22Rv1 (cell line): ENCODE results near the gene FN3K.

Experiments
- ZFX ChIP-seq: fragments of 450-650 bp; IDR thresholded peaks from 2 replicates; pipeline ENCODE4 v1.6.1; 2017; ENCODE audit warnings: antibody characterized with exemption, borderline replicate concordance
- TF ChIP-seq, protein P1 (sequence below): fragments of 450-650 bp; IDR thresholded peaks from 2 replicates; pipeline ENCODE4 v1.5.1; 2017; ENCODE audit warnings: mild to moderate bottlenecking

- TF ChIP-seq, protein P1, sequence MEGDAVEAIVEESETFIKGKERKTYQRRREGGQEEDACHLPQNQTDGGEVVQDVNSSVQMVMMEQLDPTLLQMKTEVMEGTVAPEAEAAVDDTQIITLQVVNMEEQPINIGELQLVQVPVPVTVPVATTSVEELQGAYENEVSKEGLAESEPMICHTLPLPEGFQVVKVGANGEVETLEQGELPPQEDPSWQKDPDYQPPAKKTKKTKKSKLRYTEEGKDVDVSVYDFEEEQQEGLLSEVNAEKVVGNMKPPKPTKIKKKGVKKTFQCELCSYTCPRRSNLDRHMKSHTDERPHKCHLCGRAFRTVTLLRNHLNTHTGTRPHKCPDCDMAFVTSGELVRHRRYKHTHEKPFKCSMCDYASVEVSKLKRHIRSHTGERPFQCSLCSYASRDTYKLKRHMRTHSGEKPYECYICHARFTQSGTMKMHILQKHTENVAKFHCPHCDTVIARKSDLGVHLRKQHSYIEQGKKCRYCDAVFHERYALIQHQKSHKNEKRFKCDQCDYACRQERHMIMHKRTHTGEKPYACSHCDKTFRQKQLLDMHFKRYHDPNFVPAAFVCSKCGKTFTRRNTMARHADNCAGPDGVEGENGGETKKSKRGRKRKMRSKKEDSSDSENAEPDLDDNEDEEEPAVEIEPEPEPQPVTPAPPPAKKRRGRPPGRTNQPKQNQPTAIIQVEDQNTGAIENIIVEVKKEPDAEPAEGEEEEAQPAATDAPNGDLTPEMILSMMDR: no peak
- no peak for TF ChIP-seq ZFX
These were observed 47.3 kb downstream of the FN3K start for GRCh38 chr17:82782657-82783207.
